GM12872 (cell line): ENCODE results near the gene SQSTM1.

Source experiments
- TF ChIP-seq, protein P1 (sequence below): IDR thresholded peaks from 3 replicates; pipeline ENCODE4 v1.5.1; 2011; ENCODE audit warnings: low read depth, mild to moderate bottlenecking, low read length, moderate library complexity; ENCODE audit not compliant: insufficient read depth

The SQSTM1 gene

GRCh38 chr5:179777909-179778308 is 42.8 kb upstream of the SQSTM1 start:
- TF ChIP-seq, protein P1, sequence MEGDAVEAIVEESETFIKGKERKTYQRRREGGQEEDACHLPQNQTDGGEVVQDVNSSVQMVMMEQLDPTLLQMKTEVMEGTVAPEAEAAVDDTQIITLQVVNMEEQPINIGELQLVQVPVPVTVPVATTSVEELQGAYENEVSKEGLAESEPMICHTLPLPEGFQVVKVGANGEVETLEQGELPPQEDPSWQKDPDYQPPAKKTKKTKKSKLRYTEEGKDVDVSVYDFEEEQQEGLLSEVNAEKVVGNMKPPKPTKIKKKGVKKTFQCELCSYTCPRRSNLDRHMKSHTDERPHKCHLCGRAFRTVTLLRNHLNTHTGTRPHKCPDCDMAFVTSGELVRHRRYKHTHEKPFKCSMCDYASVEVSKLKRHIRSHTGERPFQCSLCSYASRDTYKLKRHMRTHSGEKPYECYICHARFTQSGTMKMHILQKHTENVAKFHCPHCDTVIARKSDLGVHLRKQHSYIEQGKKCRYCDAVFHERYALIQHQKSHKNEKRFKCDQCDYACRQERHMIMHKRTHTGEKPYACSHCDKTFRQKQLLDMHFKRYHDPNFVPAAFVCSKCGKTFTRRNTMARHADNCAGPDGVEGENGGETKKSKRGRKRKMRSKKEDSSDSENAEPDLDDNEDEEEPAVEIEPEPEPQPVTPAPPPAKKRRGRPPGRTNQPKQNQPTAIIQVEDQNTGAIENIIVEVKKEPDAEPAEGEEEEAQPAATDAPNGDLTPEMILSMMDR = no peak

GRCh38 chr5:179778591-179778990 is 42.1 kb upstream of the SQSTM1 start:
- TF ChIP-seq, protein P1 = no peak

- TF ChIP-seq, protein P1 = no peak
These were observed 40.9 kb upstream of the SQSTM1 start for GRCh38 chr5:179779826-179780225.

DNA sequence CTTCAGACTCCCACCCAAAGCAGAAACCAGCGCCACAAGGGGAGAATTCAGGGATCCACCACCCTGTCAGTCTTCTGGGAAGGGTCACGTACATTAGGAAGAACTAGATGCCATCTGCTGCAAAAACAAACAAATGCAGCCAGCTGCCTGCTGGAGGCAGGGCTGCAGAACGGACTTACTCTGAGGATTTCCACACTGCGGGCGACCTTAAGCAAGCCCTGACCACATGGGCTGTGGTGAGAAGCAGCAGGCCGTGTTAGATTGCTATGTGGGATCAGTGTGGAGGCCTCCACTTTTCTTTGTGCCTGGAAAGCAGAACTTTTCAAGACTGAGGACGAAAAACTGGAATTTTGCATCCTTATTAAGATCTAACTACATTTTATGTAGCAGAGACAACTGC is 40.3 kb upstream of the SQSTM1 start:
- TF ChIP-seq, protein P1 = no peak

GRCh38 chr5:179781846-179782245 is 38.9 kb upstream of the SQSTM1 start:
- TF ChIP-seq, protein P1 = no peak

DNA sequence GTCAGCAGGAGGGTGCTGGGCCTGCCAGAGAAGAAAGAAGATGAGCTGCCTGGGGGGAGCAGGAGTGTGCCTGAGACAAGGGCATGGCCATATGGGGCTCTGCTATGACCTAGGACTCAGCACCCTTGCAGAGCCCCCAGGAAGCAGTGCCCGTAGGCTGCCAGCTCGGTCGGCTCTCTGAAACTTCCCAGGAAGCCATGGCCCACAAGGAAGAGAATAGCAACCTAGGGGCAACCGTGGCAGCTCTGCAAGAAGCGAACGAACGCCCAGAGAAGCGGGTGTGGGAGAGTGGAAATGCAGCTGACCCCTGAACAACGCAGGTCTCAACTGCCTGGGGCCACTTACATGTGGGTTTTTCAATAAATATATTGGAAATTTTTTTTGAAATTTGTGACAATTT is 37.6 kb upstream of the SQSTM1 start:
- TF ChIP-seq, protein P1 = no peak

- TF ChIP-seq, protein P1 = no peak
These were observed 33.8 kb upstream of the SQSTM1 start for GRCh38 chr5:179786861-179787260.
